IPS-15b (cell line): ENCODE measurements around the gene KLF5.
"Not testable (repeated sequence)": the region's sequence is repeated elsewhere in the genome, so short reads cannot be mapped to it uniquely, and the experiment has no call there.

Experiments used
- H3K27me3 ChIP-seq: one replicate; pipeline ENCODE4 v1.6.1; 2013; ENCODE audit warnings: low read length; ENCODE audit not compliant: control insufficient read depth, insufficient read depth
- H3K36me3 ChIP-seq: one replicate; pipeline ENCODE4 v1.6.1; 2013; ENCODE audit warnings: low read length; ENCODE audit not compliant: control insufficient read depth, insufficient read depth
- H3K4me1 ChIP-seq: one replicate; pipeline ENCODE4 v1.6.1; 2013; ENCODE audit warnings: mild to moderate bottlenecking, low read length; ENCODE audit not compliant: control insufficient read depth, insufficient read depth
- H3K4me3 ChIP-seq: one replicate; pipeline ENCODE4 v1.5.1; 2013; ENCODE audit warnings: low read depth, low read length
- H3K9ac ChIP-seq: one replicate; pipeline ENCODE4 v1.6.1; 2013; ENCODE audit warnings: low read depth, mild to moderate bottlenecking, low read length
- H3K9me3 ChIP-seq: one replicate; pipeline ENCODE4 v1.6.1; 2013; ENCODE audit warnings: mild to moderate bottlenecking, low read length; ENCODE audit not compliant: control insufficient read depth, insufficient read depth

The KLF5 gene

DNA sequence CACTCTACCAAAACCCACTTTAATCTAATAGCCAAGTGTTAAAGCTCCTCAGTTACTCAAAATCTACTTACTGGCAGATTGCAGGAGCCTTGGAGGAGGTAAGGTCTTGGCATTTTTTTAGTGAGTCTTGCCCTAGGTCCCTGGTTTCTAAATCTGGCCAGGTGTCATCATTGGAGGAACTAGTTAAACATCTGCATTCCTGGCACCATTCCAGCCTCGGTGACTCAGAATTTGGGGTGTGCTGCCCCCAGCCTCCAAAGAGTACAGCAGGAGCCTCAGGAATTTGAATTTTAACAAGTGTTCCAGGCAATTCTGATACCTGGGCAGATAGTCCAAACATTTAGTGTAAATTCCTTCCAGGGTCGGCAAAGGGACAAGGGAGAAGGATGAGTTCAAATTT, 37.4 kb downstream of the KLF5 start:
- no peaks in the 10 kb centered on the region for H3K4me1 ChIP-seq
- H3K9ac ChIP-seq: no peak overlapping the region
- H3K27me3 ChIP-seq: no peaks in the 10 kb centered on the region
- H3K9me3 ChIP-seq: no peaks in the 10 kb centered on the region
- no peaks in the 10 kb centered on the region for H3K36me3 ChIP-seq
- H3K4me3 ChIP-seq: no peak overlapping the region

GRCh38 chr13:73096638-73097037, 37.8 kb downstream of the KLF5 start:
- Histone ChIP-seq H3K9me3 (no peaks in the 10 kb centered on the region), H3K4me3 (no peak overlapping the region), H3K9ac (no peak overlapping the region), H3K27me3 (no peaks in the 10 kb centered on the region), H3K36me3 (no peaks in the 10 kb centered on the region), H3K4me1 (no peaks in the 10 kb centered on the region)

DNA sequence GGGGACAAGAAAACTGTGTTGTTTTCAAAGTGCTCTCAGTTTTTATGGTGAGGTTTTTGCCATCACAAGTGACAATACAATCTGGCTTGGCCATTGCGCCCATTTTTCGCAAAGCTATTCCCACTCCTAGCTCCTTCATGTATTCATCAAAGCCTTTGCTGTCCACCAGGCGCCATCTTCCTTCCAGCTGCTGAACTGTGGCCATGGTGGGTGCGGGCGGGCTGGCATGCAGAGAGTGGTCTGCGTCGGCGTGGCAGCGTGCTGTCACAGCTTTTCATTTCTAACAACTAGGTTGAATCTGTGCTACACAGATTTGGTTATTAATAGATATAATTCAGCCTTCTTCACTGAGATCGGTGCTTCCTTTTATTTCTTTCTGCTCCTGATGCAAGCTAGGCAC, 42.0 kb downstream of the KLF5 start:
- H3K4me1 ChIP-seq, H3K36me3 ChIP-seq, H3K27me3 ChIP-seq, H3K9me3 ChIP-seq, H3K9ac ChIP-seq, H3K4me3 ChIP-seq: not testable (repeated sequence)

GRCh38 chr13:73101351-73102007, 42.7 kb downstream of the KLF5 start:
- no peak overlapping the region for H3K4me3 ChIP-seq
- H3K9me3 ChIP-seq: no peaks in the 10 kb centered on the region
- H3K9ac ChIP-seq: no peak overlapping the region
- H3K27me3 ChIP-seq: no peaks in the 10 kb centered on the region
- H3K4me1 ChIP-seq: no peaks in the 10 kb centered on the region
- no peaks in the 10 kb centered on the region for H3K36me3 ChIP-seq

GRCh38 chr13:73103238-73103637, 44.4 kb downstream of the KLF5 start:
- H3K4me3 ChIP-seq: no peak overlapping the region
- no peak overlapping the region for H3K9ac ChIP-seq
- H3K4me1 ChIP-seq: peaks cover 2% of the 10 kb centered on the region
- H3K9me3 ChIP-seq: no peaks in the 10 kb centered on the region
- H3K36me3 ChIP-seq: no peaks in the 10 kb centered on the region
- H3K27me3 ChIP-seq: no peaks in the 10 kb centered on the region

DNA sequence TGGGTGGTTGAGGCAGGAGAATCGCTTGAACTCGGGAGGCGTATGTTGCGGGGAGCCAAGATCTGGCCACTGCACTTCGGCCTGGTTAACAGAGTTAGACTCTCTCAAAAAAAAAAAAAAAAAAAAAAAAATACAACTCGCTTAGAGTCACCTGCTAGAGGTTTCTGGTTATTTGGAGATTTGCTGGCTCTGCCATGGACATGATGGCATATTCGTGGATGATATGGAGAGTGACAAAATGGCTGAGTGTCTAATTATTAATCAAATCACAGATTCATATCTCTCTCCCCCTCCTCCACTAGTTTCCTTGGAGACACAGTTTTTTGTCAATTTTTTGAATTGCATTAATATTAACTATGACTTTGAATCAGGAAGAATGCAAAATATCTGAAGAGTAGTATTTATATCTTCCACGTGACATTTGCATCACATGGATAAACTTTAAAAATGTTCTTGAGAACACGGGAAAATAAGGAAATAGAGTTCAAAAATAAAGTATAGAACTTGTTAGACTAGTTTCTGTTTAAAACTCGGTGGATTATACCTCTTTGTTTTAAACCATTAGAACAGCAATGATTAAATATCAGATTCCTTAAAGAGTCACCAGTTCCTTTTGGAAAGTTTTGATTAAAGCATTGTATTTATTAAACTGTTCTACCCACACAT, 47.8 kb downstream of the KLF5 start:
- Histone ChIP-seq H3K9me3 (no peaks in the 10 kb centered on the region), H3K4me3 (no peak overlapping the region), H3K36me3 (no peaks in the 10 kb centered on the region), H3K9ac (no peak overlapping the region), H3K27me3 (no peaks in the 10 kb centered on the region), H3K4me1 (peaks cover 2% of the 10 kb centered on the region)

- H3K9me3 ChIP-seq: no peaks in the 10 kb centered on the region
- H3K27me3 ChIP-seq: no peaks in the 10 kb centered on the region
- no peak overlapping the region for H3K4me3 ChIP-seq
- H3K9ac ChIP-seq: no peak overlapping the region
- no peaks in the 10 kb centered on the region for H3K36me3 ChIP-seq
- H3K4me1 ChIP-seq: peaks cover 2% of the 10 kb centered on the region
Measured at GRCh38 chr13:73107481-73107880, 48.7 kb downstream of the KLF5 start.

DNA sequence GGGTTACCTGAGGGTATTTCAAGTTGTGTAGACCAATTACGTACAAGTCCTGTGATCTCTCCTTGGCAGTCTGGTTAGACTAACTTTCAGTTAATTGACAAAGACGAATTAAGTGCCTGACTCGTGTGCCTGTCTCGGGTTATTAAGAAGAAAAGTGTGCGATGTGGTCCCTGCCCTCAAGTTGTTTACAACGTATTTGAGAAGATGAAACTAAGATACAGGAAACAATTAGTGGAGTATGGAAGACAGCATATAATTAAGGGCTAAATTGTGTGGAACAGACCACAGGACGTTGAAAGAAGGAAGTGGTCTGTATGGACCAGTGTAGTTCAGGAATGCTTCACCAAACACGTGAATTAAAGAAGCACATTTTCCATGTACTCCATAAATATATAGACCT, 49.2 kb downstream of the KLF5 start:
- Histone ChIP-seq H3K27me3 (no peaks in the 10 kb centered on the region), H3K36me3 (no peaks in the 10 kb centered on the region), H3K4me3 (no peak overlapping the region), H3K9me3 (no peaks in the 10 kb centered on the region), H3K9ac (no peak overlapping the region), H3K4me1 (peaks cover 2% of the 10 kb centered on the region)

- peaks cover 2% of the 10 kb centered on the region for H3K4me1 ChIP-seq
- no peaks in the 10 kb centered on the region for H3K9me3 ChIP-seq
- H3K4me3 ChIP-seq: no peak overlapping the region
- no peaks in the 10 kb centered on the region for H3K27me3 ChIP-seq
- no peaks in the 10 kb centered on the region for H3K36me3 ChIP-seq
- no peak overlapping the region for H3K9ac ChIP-seq
Measured at GRCh38 chr13:73109288-73109899, 50.6 kb downstream of the KLF5 start.

- Histone ChIP-seq H3K4me3 (no peak overlapping the region), H3K9ac (no peak overlapping the region), H3K9me3 (no peaks in the 10 kb centered on the region), H3K36me3 (no peaks in the 10 kb centered on the region), H3K27me3 (no peaks in the 10 kb centered on the region), H3K4me1 (peaks cover 2% of the 10 kb centered on the region)
Measured at GRCh38 chr13:73109969-73110368, 51.2 kb downstream of the KLF5 start.

- Histone ChIP-seq H3K4me1 (peaks cover 2% of the 10 kb centered on the region), H3K36me3 (no peaks in the 10 kb centered on the region), H3K9ac (no peak overlapping the region), H3K9me3 (no peaks in the 10 kb centered on the region), H3K27me3 (no peaks in the 10 kb centered on the region), H3K4me3 (no peak overlapping the region)
Measured at GRCh38 chr13:73110814-73111213, 52.0 kb downstream of the KLF5 start.

GRCh38 chr13:73111331-73111730, 52.5 kb downstream of the KLF5 start:
- Histone ChIP-seq H3K36me3 (no peaks in the 10 kb centered on the region), H3K4me3 (no peak overlapping the region), H3K9me3 (no peaks in the 10 kb centered on the region), H3K9ac (no peak overlapping the region), H3K27me3 (no peaks in the 10 kb centered on the region), H3K4me1 (peaks cover 2% of the 10 kb centered on the region)
